ENCODE results near the gene QSOX2.

The QSOX2 gene

DNA sequence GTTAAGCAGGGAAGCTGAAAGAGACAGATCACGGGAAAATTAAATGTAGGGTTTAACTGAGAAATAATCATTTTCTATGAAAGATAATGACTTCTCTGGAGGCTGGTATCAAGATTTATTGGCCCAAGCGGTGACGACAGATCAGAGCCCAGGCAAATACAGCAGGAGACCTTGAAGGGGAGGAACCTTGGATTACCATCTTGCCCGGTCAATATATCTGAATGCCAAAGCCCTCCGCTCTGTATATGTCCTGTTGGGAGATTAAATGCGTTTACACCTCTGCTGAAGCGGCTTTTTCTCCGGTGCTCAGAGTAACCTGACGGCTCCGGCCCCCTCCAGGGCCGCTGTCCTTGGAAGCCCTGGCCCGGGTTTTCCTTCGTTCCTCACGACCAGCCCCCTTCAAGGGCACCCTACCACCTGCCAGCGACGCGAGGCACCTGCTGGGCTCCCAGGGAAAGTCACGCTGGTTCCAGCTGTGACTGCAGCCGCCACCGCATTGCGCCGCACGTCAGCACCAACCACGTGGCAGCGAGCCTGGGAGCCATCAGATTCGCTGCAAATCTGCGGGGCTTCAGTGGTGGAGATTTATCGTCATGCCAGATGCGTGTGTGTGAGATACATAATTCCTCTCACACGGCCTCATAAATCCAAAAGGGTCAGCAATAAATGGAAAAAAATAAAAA is 4.4 kb upstream of the QSOX2 start:
- DNase-seq (ENCODE audit: low read depth in 2 of 2): no peak
- no peak overlapping the region for H3K4me3 ChIP-seq (replicated peaks in 1 of 2; ENCODE audit: low read depth in 2 of 2, low read length in 2 of 2)
- TF ChIP-seq, protein P1, sequence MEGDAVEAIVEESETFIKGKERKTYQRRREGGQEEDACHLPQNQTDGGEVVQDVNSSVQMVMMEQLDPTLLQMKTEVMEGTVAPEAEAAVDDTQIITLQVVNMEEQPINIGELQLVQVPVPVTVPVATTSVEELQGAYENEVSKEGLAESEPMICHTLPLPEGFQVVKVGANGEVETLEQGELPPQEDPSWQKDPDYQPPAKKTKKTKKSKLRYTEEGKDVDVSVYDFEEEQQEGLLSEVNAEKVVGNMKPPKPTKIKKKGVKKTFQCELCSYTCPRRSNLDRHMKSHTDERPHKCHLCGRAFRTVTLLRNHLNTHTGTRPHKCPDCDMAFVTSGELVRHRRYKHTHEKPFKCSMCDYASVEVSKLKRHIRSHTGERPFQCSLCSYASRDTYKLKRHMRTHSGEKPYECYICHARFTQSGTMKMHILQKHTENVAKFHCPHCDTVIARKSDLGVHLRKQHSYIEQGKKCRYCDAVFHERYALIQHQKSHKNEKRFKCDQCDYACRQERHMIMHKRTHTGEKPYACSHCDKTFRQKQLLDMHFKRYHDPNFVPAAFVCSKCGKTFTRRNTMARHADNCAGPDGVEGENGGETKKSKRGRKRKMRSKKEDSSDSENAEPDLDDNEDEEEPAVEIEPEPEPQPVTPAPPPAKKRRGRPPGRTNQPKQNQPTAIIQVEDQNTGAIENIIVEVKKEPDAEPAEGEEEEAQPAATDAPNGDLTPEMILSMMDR (IDR thresholded peaks at IDR 0.05; ENCODE audit: low read depth, low read length): no peak

DNA sequence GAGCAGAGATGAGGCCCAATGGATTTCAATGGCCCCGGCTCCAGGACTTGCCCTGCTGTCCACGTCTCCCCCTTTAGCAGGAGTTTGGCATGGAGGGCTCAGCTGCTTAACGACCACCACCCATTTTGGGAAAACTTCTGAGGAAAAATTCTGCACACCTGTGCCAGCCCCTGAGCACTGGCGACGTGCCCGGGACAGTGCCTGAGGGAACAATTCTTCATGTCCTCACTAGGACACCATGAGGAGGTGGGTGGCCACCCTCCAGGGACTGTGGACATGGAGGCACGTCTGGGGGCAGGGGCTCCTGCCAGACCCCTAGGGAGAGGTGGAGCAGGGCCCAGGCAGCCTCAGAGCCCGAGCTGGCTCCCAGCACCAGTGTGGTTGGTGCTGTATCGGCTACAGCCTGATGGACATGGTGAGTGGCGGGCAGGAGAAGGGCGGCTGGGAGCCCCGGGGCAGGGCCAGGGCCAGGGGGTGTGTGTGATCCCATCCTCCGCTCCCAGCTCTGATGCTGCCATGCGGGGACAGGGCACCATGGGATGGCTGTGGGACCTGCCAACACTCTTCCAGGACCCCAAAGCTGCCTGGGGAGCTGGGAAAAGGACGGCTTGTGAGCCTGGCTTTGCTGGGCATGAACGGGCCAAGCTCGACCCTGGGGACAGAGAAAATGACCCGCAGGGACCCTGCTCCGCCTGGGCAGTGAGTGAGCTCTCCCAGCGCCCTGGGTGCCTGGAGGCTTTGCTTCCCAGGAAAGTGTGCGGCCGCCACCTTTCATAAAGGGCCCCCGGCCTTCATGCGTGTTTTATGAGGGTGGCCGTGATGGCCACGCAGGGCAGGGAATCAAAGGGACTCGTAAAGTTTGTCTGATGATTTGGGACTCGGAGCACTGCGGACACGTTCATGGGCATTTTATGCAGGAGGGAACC is 3.6 kb upstream of the QSOX2 start:
- no peak overlapping the region for H3K4me3 ChIP-seq (replicated peaks in 1 of 2; ENCODE audit: low read depth in 2 of 2, low read length in 2 of 2)
- TF ChIP-seq, protein P1 (IDR thresholded peaks at IDR 0.05; ENCODE audit: low read depth, low read length): no peak
- no peak for DNase-seq (ENCODE audit: low read depth in 2 of 2)

DNA sequence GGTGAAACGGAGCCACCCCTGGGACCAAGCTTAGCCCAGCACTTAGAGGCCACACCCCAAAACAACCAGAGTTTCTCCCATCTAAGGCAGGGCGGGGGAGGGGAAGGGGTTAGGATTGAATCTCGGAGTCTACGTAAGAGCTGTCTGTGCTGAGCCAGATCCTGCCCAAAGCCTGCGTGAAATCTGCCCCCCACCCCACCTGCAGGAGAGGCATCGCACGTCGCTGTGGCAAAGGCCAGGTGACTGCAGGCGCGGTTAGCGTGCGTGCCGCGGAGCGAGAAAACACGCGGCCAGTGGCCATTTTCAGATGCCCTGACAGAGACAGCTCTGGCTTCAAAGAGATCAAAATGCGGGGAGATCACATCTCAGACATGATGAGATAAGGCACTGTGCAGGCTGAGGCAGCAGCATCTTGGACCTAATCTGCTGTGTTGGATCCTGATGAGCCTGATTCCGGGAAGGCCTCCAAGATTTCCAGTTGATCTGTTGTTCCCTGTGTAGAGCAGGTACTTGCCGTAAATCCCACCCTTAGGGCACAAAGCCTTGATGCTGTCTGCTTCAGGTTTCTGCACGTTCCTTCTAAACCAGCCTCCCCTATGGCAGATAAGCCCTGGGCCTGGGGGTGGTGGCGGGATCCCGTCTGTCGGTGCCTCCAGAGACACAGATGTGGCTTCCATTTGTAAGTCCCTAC is 2.5 kb upstream of the QSOX2 start:
- DNase-seq (ENCODE audit: low read depth in 2 of 2): no peak
- TF ChIP-seq, protein P1 (IDR thresholded peaks at IDR 0.05; ENCODE audit: low read depth, low read length): no peak

DNA sequence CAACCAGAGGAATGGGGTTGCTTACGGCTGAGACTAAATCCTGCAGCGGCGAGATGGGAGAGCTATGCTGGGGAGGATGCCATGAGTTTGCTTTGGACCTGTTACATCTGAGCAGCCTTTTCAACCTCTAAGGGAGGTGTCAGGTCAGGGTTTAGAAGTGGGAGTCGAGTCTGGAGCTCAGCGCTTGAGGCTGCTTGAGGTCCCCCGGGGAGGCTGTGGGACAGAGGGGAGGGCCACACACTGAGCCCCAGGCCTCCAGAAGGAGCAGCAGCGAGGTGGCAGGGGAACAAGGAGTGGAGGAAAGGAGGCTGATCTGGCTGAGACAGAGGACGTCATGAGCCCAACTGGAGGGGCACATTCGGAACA is 1.9 kb upstream of the QSOX2 start:
- TF ChIP-seq, protein P1 (IDR thresholded peaks at IDR 0.05; ENCODE audit: low read depth, low read length): no peak
- no peak overlapping the region for H3K4me3 ChIP-seq (replicated peaks in 1 of 2; ENCODE audit: low read depth in 2 of 2, low read length in 2 of 2)
- DNase-seq (ENCODE audit: low read depth in 2 of 2): no peak

More for the DNA sequence above, 2.5 kb upstream of the QSOX2 start:
- H3K4me3 ChIP-seq (replicated peaks in 1 of 2; ENCODE audit: low read depth in 2 of 2, low read length in 2 of 2): no peak overlapping the region

DNA sequence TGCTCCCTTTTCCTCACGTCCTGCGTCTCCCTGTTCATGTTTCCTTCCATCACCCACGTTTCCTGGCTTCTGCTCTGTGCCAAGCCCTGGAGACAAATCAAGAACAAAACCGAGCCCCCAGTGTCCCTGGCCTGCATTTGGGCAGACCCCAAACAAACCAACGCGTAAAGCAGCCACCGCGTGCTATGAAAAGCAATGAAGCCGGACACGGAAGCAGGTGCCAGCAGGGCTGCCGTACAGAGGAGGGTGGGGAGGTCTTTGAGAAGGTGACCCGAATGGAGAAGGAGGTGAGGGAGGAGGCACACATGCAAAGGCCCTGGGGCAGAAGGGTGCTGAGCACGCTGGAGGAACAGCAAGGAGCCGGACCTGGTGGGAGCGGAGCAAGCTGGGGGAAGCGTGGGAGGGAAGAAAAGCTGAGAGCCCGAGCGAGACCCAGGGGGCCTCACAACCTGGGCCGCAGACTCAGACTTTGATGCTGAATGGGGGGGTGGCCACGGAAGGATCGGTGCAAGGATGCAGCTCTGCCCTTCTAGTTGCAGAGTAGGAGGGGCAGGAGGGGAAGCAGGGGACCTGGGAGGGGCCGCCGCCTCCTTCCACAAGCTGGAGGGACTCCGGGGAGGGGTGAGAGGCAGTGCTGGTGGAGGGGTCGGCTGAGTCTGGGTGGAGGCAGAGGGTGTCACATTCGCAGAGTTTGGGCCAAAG is 1.4 kb upstream of the QSOX2 start:
- TF ChIP-seq, protein P1 (IDR thresholded peaks at IDR 0.05; ENCODE audit: low read depth, low read length): no peak

DNA sequence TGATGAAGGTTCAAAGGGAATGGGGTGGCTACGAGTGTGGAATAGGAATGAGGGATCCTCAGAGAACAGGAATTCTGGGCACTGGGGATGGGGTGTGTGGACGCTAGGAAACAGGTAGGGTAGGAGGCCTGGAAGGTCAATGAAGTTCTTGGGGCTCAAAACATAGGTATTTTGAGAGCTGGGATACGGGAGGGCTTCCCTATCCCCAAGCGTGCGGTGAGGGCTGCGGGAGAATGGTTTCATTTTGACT is 718 bp downstream of the QSOX2 start:
- no peak for DNase-seq (ENCODE audit: low read depth in 2 of 2)
- TF ChIP-seq, protein P1 (IDR thresholded peaks at IDR 0.05; ENCODE audit: low read depth, low read length): no peak
- H3K4me3 ChIP-seq (replicated peaks in 1 of 2; ENCODE audit: low read depth in 2 of 2, low read length in 2 of 2): peak overlapping the region; percentile 65 to 80

More for the DNA sequence above, 1.4 kb upstream of the QSOX2 start:
- DNase-seq (ENCODE audit: low read depth in 2 of 2): no peak
- no peak overlapping the region for H3K4me3 ChIP-seq (replicated peaks in 1 of 2; ENCODE audit: low read depth in 2 of 2, low read length in 2 of 2)

Data from cardiac fibroblast (primary cell).